Body of pancreas (tissue), 4 donors: ENCODE results near the gene ABCC3. TPM values are rescaled to one million over a fixed set of nuclear protein-coding genes. Genes with fewer than 3 reads are reported as not detected.
"Not testable (repeated sequence)": the region's sequence is repeated elsewhere in the genome, so short reads cannot be mapped to it uniquely, and the experiment has no call there.

Source experiments
- ATAC-seq: fragments of 150-250 bp; one replicate; pipeline ENCODE4 v1.9.1; 2016
- DNase-seq, 4 donors: peaks; one replicate each; pipeline ENCODE4 v3.0.0-alpha.2; 2019
- H3K27ac ChIP-seq, 4 donors: fragments of 200-600 bp; sonication (generic); 1 replicate in 3 of 4; 2 replicates in 1 of 4; pipeline versions ENCODE4 v1.5.1 to v1.6.1; 2016 to 2019; ENCODE audit warnings: mild to moderate bottlenecking in 1 of 4, mixed read lengths in 1 of 4, moderate library complexity in 1 of 4
- H3K27me3 ChIP-seq, 2 donors: fragments of 200-600 bp; sonication (generic); one replicate each; pipeline ENCODE4 v1.6.0; 2016; ENCODE audit warnings: mild to moderate bottlenecking in 1 of 2
- H3K36me3 ChIP-seq, 2 donors: fragments of 200-600 bp; sonication (generic); replicated peaks in 1 of 2; 2 replicates each; pipeline ENCODE4 v1.5.1; 2016; ENCODE audit warnings: low read depth in 2 of 2; ENCODE audit not compliant: insufficient read depth in 1 of 2
- H3K4me1 ChIP-seq: fragments of 200-600 bp; sonication (generic); one replicate; pipeline ENCODE4 v1.6.0; 2016
- H3K4me3 ChIP-seq, 2 donors: fragments of 200-600 bp; sonication (generic); 1 replicate in 1 of 2; 2 replicates in 1 of 2; pipeline ENCODE4 v1.5.1; 2016 to 2019
- H3K9me3 ChIP-seq, 3 donors: fragments of 200-600 bp; sonication (generic); 1 replicate in 2 of 3; 2 replicates in 1 of 3; pipeline ENCODE4 v1.5.1; 2016
- CTCF ChIP-seq, 7 experiments: fragments of 450-650 bp in 4 of 7; fragments of 200-600 bp in 3 of 7; sonication (generic) in 3 of 7; IDR thresholded peaks; one replicate each; pipeline ENCODE4 v1.5.1; 2016 to 2019; ENCODE audit warnings: antibody characterized with exemption in 7 of 7
- POLR2A ChIP-seq, 3 donors: fragments of 450-650 bp; IDR thresholded peaks; one replicate each; pipeline ENCODE4 v1.6.1; 2016; ENCODE audit warnings: antibody characterized with exemption in 3 of 3, mild to moderate bottlenecking in 2 of 3
- WGBS, 2 donors: methylation state at CpG; one replicate each; pipeline ENCODE4 v1.1.5; 2017; 5-methylcytosine and 5-hydroxymethylcytosine counted together
- intact Hi-C: fragments of 100-400 bp; cut with DNase I; formaldehyde crosslinking; loops from one replicate; pipeline ENCODE4 v1.15.1; 2023
- total RNA-seq, 2 donors: library from RNA; depleted of rRNA; stranded (reverse); fragments of >200 nt; gene quantifications; one replicate each; pipeline ENCODE4 v1.1.0, GENCODE V29; 2016

ABCC3 gene
- total RNA-seq, 2 donors from 2014 or later: 130 to 163 TPM

- TF ChIP-seq POLR2A (IDR thresholded peaks at IDR 0.05) (no peak), CTCF (IDR thresholded peaks at IDR 0.05) (no peak)
- intact Hi-C loops: no loop called here
- Histone ChIP-seq H3K36me3 (peaks cover 0 to 9% of the 10 kb centered on the region in 2 donors), H3K4me1 (peaks cover 41% of the 10 kb centered on the region), H3K27ac (peak overlapping the region in 2 of 4 donors; percentile 7 to 29), H3K27me3 (no peaks in the 10 kb centered on the region), H3K4me3 (no peak overlapping the region), H3K9me3 (no peaks in the 10 kb centered on the region)
- no peak for ATAC-seq
- DNase-seq: no peak
- 58 to 77% methylated on average over 3 of the region's 3 CpGs for WGBS, 2 donors
Measured at GRCh38 chr17:50703162-50703561, 68.5 kb downstream of the ABCC3 start.

GRCh38 chr17:50707289-50708049 lies 72.8 kb downstream of the ABCC3 start, which contains the start of gene ANKRD40:
ANKRD40 (minus strand) TSS chr17:50707914; CDS start chr17:50707654, 260 bp downstream.
- no peaks in the 10 kb centered on the region for H3K9me3 ChIP-seq
- no peaks in the 10 kb centered on the region for H3K36me3 ChIP-seq
- H3K4me3 ChIP-seq: peak within 1 kb of the TSS; percentile 31 to 48
- intact Hi-C loops: no loop called here
- H3K27ac ChIP-seq: peak within 1 kb of the TSS; percentile 93 to 98 (median 96)
- peak; percentile 96 for ATAC-seq
- DNase-seq: peak; percentile 90 to 96 (median 95)
- WGBS, 2 donors: 0 to 1% methylated on average over 9 to 48 of the region's 74 CpGs
- H3K27me3 ChIP-seq: no peaks in the 10 kb centered on the region
- TF ChIP-seq CTCF (IDR thresholded peaks at IDR 0.05) (peak in 2 of 7 experiments; percentile 2 to 32), POLR2A (IDR thresholded peaks at IDR 0.05) (peak; percentile 54 to 69 (median 69))
- peaks cover 53% of the 10 kb centered on the region for H3K4me1 ChIP-seq

- TF ChIP-seq POLR2A (IDR thresholded peaks at IDR 0.05) (peak in 1 of 3 donors; percentile 6), CTCF (IDR thresholded peaks at IDR 0.05) (no peak)
- Histone ChIP-seq H3K27ac (peak overlapping the region; percentile 93 to 98 (median 96)), H3K9me3 (no peaks in the 10 kb centered on the region), H3K27me3 (no peaks in the 10 kb centered on the region), H3K4me1 (peaks cover 48% of the 10 kb centered on the region), H3K4me3 (peak overlapping the region in 1 of 2 donors; percentile 1), H3K36me3 (no peaks in the 10 kb centered on the region)
- ATAC-seq (peak; percentile 9), DNase-seq (no peak)
- intact Hi-C loops: no loop called here
- 7% methylated on average over 6 of the region's 6 CpGs for WGBS, 2 donors
Measured at GRCh38 chr17:50708050-50709000, 73.6 kb downstream of the ABCC3 start.

- H3K4me1 ChIP-seq: peaks cover 41% of the 10 kb centered on the region
- ATAC-seq, H3K4me3 ChIP-seq, intact Hi-C loops, H3K27me3 ChIP-seq, H3K36me3 ChIP-seq, DNase-seq, H3K9me3 ChIP-seq: not testable (repeated sequence)
- 86 to 95% methylated on average over 4 of the region's 4 CpGs for WGBS, 2 donors
- H3K27ac ChIP-seq: peak overlapping the region; percentile 93 to 98 (median 96)
Measured at GRCh38 chr17:50709053-50709452, 74.4 kb downstream of the ABCC3 start.

GRCh38 chr17:50710025-50710424 lies 75.3 kb downstream of the ABCC3 start:
- ATAC-seq: no peak
- Histone ChIP-seq H3K4me3 (no peak overlapping the region), H3K9me3 (no peaks in the 10 kb centered on the region), H3K36me3 (no peaks in the 10 kb centered on the region), H3K4me1 (peaks cover 31% of the 10 kb centered on the region), H3K27ac (no peak overlapping the region), H3K27me3 (no peaks in the 10 kb centered on the region)
- no peak for TF ChIP-seq POLR2A (IDR thresholded peaks at IDR 0.05)
- TF ChIP-seq CTCF (IDR thresholded peaks at IDR 0.05): no peak
- intact Hi-C loops: no loop called here
- 89 to 93% methylated on average over 2 of the region's 2 CpGs for WGBS, 2 donors
- DNase-seq: no peak
